ENCODE results near the gene PKD2.

DNA sequence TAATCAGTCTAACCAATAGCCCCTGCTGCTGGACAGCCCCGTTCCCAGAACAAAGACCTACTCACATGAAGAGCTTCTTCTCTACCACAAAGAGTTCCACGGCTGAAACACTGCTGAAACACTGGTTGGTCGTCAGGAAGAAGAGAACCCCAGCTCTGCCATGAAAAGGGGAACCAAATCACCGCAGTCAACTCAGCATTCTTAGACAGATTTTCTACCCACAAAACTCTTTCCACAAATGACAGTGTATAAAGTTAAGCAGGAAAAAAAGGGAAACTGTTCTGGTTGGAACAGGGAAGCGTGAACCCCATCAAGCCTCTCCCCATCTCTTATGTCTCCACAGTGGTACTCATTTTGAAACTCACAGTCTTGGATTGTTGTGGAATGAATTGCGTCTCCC is 93.7 kb downstream of the PKD2 start:
- TF ChIP-seq YY1 (IDR thresholded peaks at IDR 0.05; ENCODE audit: low read depth): no peak
- no peak for TF ChIP-seq SIN3A (IDR thresholded peaks at IDR 0.05; ENCODE audit: borderline replicate concordance, low read depth, low read length)
- no peak for TF ChIP-seq ELF1 (IDR thresholded peaks at IDR 0.05)
- TF ChIP-seq, protein P1, sequence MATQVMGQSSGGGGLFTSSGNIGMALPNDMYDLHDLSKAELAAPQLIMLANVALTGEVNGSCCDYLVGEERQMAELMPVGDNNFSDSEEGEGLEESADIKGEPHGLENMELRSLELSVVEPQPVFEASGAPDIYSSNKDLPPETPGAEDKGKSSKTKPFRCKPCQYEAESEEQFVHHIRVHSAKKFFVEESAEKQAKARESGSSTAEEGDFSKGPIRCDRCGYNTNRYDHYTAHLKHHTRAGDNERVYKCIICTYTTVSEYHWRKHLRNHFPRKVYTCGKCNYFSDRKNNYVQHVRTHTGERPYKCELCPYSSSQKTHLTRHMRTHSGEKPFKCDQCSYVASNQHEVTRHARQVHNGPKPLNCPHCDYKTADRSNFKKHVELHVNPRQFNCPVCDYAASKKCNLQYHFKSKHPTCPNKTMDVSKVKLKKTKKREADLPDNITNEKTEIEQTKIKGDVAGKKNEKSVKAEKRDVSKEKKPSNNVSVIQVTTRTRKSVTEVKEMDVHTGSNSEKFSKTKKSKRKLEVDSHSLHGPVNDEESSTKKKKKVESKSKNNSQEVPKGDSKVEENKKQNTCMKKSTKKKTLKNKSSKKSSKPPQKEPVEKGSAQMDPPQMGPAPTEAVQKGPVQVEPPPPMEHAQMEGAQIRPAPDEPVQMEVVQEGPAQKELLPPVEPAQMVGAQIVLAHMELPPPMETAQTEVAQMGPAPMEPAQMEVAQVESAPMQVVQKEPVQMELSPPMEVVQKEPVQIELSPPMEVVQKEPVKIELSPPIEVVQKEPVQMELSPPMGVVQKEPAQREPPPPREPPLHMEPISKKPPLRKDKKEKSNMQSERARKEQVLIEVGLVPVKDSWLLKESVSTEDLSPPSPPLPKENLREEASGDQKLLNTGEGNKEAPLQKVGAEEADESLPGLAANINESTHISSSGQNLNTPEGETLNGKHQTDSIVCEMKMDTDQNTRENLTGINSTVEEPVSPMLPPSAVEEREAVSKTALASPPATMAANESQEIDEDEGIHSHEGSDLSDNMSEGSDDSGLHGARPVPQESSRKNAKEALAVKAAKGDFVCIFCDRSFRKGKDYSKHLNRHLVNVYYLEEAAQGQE (IDR thresholded peaks at IDR 0.05; ENCODE audit: low read depth, low read length): no peak
- TF ChIP-seq, protein P2, sequence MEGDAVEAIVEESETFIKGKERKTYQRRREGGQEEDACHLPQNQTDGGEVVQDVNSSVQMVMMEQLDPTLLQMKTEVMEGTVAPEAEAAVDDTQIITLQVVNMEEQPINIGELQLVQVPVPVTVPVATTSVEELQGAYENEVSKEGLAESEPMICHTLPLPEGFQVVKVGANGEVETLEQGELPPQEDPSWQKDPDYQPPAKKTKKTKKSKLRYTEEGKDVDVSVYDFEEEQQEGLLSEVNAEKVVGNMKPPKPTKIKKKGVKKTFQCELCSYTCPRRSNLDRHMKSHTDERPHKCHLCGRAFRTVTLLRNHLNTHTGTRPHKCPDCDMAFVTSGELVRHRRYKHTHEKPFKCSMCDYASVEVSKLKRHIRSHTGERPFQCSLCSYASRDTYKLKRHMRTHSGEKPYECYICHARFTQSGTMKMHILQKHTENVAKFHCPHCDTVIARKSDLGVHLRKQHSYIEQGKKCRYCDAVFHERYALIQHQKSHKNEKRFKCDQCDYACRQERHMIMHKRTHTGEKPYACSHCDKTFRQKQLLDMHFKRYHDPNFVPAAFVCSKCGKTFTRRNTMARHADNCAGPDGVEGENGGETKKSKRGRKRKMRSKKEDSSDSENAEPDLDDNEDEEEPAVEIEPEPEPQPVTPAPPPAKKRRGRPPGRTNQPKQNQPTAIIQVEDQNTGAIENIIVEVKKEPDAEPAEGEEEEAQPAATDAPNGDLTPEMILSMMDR (IDR thresholded peaks at IDR 0.05): no peak
- TF ChIP-seq TAF1 (IDR thresholded peaks at IDR 0.05; ENCODE audit: borderline replicate concordance, low read depth, low read length): no peak
- TF ChIP-seq, protein P3, sequence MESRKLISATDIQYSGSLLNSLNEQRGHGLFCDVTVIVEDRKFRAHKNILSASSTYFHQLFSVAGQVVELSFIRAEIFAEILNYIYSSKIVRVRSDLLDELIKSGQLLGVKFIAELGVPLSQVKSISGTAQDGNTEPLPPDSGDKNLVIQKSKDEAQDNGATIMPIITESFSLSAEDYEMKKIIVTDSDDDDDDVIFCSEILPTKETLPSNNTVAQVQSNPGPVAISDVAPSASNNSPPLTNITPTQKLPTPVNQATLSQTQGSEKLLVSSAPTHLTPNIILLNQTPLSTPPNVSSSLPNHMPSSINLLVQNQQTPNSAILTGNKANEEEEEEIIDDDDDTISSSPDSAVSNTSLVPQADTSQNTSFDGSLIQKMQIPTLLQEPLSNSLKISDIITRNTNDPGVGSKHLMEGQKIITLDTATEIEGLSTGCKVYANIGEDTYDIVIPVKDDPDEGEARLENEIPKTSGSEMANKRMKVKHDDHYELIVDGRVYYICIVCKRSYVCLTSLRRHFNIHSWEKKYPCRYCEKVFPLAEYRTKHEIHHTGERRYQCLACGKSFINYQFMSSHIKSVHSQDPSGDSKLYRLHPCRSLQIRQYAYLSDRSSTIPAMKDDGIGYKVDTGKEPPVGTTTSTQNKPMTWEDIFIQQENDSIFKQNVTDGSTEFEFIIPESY (IDR thresholded peaks at IDR 0.05; ENCODE audit: borderline replicate concordance, low read depth): no peak
- TF ChIP-seq FOXM1 (IDR thresholded peaks at IDR 0.05; ENCODE audit: low read depth): no peak
- no peak for TF ChIP-seq POLR2AphosphoS5 (IDR thresholded peaks at IDR 0.05; ENCODE audit: low read depth, low read length)
- TF ChIP-seq FOXJ3 (CRISPR knock-in tag; IDR thresholded peaks at IDR 0.05): no peak
- TF ChIP-seq RAD21 (IDR thresholded peaks at IDR 0.05; ENCODE audit: low read length): no peak
- TF ChIP-seq EZH2phosphoT487 (IDR thresholded peaks at IDR 0.05; ENCODE audit: borderline replicate concordance, low read depth): no peak
- no peak for TF ChIP-seq NRF1 (IDR thresholded peaks at IDR 0.05; ENCODE audit: low read depth, low read length)
- no peak for TF ChIP-seq SMC3 (IDR thresholded peaks at IDR 0.05; ENCODE audit: low read depth, low read length)

All from SK-N-SH (cell line).